Endothelial cell of coronary artery (primary cell): Measurements from ENCODE around the gene TUBB2A. TPM values are rescaled to one million over a fixed set of nuclear protein-coding genes. Genes with fewer than 3 reads are reported as not detected.

Experiments
- total RNA-seq: library from RNA; depleted of rRNA; stranded (reverse); fragments of >200 nt; gene quantifications from 2 replicates; pipeline ENCODE4 v1.2.3, GENCODE V29; 2014

Gene TUBB2A
- total RNA-seq = 64.7 and 102 TPM in 2 replicates

GRCh38 chr6:3157131-3157933, at the start of gene TUBB2A:
TSS of gene TUBB2A (minus strand) at chr6:3157544. CDS start at chr6:3157463, 81 bp downstream.

GRCh38 chr6:3118353-3119039, 38.8 kb downstream of the TUBB2A start, which contains the start of gene BPHL:
TSS of gene BPHL (plus strand) at chr6:3118711. CDS start at chr6:3118741, 30 bp downstream.

Other genes with a start within 250 kb of the TUBB2A start
- gene SERPINB6, start 186.0 kb downstream of the TUBB2A start, total RNA-seq = 110 and 128 TPM in 2 replicates
- gene NQO2, start 157.7 kb downstream of the TUBB2A start, total RNA-seq = 11.7 and 13.9 TPM in 2 replicates
- 18.6 and 21.7 TPM in 2 replicates for gene RIPK1, start 89.0 kb downstream of the TUBB2A start, total RNA-seq
- gene BPHL, start 38.8 kb downstream of the TUBB2A start, total RNA-seq = 7.6 and 9.4 TPM in 2 replicates
- gene TUBB2B, start 70.1 kb upstream of the TUBB2A start, total RNA-seq = 0.63 and 2.9 TPM in 2 replicates
- 63.9 and 65.9 TPM in 2 replicates for gene PSMG4, start 101.4 kb upstream of the TUBB2A start, total RNA-seq